GM18498 (cell line): ENCODE results near the gene UTF1.
"Not testable (repeated sequence)": the region's sequence is repeated elsewhere in the genome, so short reads cannot be mapped to it uniquely, and the experiment has no call there.

Source experiments
- ATAC-seq: cut with Tn5 transposase; IDR thresholded peaks from one replicate; pipeline ENCODE4 v1.9.1; 2021; ENCODE audit warnings: mild to moderate bottlenecking, moderate library complexity; ENCODE audit not compliant: unreplicated experiment

UTF1 gene

DNA sequence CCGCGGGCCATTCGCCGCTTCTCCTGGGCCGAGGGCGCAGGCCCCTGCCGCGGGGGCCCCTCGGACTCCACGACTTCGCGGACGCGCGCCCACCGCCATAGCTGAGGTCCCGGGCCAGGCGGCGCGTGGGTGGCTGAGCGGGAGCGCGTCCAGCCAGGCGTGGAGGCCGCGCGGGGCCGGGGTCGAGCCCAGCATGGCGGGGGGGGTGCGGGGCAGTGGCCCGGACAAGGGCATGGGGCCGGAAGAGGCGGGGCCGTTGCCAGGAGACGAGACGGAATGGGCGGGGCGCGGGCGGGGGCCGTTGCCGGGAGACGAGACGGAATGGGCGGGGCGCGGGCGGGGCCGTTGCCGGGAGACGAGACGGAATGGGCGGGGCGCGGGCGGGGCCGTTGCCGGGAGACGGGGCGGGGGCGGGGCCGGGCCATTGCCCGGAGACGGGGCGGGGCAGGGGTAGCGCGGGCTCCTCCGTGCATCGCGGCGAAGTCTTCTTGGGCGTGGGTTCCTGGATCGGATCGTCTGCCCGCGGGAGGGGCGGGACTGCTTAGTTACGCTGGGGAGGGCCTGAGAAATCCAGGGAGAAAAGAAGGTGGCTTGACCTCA, 31.8 kb downstream of the UTF1 start:
- peak; percentile 69 for ATAC-seq

DNA sequence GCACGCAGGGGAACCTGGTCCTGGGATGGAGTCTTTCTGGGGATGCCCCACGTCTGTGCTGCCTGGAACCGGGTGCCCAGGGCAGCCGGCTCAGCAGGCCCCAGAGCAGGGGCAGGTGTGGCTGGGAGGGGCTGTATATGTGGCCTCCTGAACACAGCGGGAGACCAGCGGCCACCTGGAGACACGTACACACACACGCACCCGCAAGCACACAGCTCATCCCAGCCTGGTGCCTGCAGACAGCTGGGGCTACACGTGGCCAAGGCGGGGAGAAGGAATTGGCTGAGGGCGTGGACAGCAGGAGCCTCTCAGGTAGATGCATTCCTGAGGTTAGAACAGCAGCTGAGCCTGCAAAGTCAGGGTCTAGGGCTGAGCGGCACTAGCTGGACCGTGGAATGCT, 32.7 kb downstream of the UTF1 start:
- ATAC-seq = no peak

DNA sequence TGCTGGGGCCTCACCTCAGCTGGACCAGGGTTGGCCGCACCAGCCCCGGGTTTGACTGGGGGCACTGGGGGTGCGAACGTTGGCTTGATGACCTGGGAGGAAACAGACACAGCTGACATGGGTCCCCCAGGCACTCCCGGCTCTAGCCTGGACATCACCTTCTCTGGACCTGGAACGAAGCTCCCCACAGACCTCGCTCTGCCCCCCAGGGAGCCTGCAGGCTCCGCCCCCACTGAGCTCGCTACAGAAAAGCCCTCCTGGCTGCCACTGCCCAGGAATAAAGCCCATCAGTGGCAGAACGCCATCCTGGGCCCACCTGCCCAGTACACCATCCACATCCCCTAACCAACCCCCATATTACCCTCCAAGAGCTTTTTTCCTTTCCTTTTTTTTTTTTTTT, 33.7 kb downstream of the UTF1 start:
- ATAC-seq = no peak

DNA sequence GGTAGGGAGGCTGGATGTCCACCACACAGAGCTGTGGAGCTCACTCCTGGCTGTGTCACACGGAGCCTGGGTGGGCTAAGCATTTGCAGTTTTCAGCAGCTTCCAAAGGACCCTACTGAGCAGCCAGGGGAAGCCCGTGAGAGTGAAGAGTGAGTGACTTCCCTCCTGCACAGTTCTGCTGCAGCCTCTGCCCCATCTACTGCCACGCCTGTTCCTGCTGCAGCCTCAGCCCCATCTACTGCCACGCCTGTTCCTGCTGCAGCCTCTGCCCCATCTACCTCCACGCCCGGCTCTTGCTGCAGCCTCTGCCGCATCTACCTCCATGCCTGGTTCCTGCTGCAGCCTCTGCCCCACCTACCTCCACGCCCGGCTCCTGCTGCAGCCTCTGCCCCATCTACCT, 34.4 kb downstream of the UTF1 start:
- no peak for ATAC-seq

DNA sequence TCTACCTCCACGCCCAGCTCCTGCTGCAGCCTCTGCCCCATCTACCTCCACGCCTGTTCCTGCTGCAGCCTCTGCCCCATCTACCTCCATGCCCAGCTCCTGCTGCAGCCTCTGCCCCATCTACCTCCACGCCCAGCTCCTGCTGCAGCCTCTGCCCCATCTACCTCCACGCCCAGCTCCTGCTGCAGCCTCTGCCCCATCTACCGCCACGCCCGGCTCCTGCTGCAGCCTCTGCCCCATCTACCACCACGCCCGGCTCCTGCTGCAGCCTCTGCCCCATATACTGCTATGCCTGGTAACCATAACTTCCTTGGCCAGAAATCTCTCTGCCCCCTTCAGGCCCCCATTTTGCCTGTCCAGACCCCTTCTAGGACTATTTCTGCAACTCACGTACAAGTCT, 35.0 kb downstream of the UTF1 start:
- not testable (repeated sequence) for ATAC-seq

DNA sequence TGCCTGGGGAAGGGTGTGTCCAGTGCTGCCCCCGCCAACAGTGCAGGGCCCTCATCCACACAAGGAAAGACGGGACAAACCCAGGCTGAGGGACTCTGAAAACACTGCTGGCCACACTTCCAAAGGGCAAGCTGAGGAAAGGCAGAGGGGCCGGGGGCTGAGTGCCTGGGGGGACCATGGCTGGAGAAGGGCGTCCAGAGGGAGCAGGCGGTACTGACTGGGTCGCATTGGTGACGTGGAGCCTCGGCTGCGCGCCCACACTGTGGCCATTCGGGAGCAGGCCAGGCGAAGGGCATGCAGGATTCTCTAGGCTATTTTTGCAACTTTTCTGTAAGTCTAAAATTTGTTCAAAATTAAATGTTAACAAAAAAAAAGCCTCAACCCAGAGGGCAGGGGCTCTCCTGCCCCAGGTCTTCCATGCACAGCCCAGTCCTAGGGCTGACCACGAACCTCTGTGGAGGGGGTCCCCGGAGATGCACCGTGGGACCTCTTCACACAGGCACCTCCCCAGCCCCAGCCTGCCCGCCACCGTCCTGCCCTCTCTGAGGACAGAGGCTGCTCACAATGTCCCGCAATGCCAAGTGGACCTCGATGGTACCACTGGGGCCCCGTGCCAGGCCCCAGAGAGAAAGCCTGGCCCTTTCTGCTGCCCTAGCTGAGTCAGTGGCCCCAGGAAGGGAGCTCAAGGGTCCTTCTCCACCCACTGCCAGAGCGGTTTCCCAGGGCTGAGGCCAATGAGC, 36.2 kb downstream of the UTF1 start:
- ATAC-seq = no peak

DNA sequence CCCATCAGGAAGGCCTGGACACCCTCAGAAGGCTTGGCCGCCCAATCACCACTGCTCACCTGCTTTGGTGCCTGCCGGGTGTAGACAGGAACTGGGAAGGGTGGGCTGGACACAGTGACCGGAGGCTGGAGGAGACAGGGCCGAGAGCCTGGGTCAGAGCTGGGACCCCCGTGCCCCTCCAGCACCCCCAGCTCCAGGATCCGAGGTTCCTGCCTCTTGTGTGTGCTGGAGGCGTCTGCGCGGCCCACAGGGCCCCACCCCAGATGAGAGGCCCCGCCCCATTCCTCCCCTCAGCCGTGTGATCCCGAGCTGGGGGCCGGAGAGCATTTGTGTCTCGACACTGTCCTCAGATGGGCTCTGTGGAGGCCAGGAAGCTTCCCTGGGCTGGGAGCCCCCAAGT, 37.3 kb downstream of the UTF1 start:
- no peak for ATAC-seq

DNA sequence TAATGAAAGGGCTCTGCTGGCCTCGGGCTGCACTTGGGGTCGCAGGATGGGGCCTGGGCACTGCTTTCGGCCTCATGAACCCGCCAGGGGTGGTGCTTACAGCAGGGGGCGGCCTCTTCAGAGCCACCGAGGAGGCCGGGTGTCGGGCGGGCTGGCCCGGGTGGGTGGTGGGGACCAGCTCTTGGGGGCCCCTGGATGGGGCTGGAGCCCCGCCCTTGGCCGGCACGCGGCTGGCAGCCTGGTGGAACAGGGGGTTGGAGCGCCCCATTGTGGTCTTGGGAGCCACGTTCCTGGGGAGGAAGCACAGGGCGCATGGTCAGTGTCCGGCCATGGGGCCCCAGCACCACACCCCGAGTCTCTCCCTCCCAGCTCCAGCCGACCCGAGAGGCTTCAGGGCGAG, 37.8 kb downstream of the UTF1 start:
- no peak for ATAC-seq

DNA sequence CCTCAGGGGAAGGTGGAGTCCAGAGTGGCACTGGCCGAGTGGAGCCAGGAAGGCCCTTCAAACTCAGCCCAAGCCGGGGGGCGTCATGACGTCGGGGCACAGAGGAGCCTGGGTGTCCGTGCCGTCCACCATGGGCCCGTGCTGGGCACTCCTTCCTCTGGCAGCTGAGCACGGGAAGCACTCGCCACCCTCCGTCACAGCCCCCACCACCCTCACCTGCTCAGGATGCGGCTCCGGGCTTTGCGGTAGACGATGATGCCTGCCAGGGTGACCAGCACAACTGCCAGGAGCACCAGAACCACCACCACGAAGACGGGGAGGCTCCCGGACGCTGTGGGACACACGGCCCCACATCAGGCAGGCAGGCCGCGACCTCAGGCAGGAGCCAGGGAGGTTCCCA, 38.5 kb downstream of the UTF1 start:
- ATAC-seq = no peak

DNA sequence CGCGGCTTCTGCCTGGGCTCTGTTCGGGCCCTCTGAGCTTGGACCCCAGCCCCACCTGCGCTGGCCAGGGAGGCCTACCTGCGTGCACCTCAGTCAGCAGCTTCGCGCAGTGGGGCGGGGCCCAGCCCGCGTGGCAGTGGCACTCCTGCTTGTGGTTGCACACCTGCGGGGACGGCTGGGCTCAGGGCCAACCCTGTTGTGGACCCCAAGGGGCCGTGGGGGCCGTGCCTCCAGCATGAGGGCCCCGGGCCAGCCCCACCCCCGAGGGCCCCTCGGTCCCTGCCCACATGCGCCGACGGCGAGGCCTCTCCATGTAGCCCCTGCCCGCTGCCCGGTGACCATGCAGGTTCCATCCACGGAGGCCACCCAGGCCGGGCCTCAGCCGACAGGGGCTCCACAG, 39.4 kb downstream of the UTF1 start:
- ATAC-seq = no peak

DNA sequence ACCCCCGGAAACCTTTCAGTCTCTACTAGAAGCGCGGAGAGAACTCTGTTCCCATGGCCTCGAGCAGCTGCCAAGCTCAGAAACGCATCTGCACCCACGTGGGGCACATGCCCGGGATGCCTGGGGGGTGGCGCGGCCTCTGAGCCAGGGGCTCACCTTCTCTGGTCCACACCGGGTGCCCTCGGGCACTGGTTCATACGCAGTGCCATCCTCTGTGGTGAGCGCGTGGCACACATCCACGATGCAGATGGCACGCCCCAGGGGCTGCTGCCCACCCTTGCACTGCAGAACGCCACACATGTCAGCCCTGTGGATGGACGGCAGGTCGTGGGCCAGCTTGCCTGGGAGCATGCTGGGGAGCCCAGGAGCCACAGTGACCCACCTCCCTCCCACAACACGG, 40.2 kb downstream of the UTF1 start:
- ATAC-seq = no peak

DNA sequence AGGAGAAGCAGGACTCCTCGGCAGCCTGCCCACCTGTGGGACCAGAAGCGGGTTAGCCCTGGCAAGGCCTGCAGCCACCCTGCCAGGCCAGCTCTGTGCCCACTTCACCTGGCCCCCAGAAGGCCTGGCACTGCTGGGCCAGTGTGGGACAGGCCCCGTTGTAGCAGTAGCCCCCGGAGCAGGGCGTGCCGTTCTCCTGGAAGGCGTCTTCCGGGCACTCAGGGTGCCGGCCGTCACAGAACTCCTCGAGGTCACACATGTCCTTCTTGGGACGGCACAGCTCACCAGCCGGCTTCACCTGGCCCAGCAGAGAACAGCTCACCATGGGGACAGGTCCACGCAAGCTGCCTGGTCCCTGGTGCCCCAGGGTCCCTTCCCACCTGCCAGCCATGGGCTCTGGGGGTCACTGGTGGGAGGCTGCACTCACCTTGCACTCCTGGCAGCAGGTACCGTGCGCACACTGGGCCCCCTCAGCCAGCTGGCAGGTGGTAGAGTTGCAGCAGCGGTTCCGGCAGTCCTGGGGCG, 40.8 kb downstream of the UTF1 start:
- no peak for ATAC-seq

DNA sequence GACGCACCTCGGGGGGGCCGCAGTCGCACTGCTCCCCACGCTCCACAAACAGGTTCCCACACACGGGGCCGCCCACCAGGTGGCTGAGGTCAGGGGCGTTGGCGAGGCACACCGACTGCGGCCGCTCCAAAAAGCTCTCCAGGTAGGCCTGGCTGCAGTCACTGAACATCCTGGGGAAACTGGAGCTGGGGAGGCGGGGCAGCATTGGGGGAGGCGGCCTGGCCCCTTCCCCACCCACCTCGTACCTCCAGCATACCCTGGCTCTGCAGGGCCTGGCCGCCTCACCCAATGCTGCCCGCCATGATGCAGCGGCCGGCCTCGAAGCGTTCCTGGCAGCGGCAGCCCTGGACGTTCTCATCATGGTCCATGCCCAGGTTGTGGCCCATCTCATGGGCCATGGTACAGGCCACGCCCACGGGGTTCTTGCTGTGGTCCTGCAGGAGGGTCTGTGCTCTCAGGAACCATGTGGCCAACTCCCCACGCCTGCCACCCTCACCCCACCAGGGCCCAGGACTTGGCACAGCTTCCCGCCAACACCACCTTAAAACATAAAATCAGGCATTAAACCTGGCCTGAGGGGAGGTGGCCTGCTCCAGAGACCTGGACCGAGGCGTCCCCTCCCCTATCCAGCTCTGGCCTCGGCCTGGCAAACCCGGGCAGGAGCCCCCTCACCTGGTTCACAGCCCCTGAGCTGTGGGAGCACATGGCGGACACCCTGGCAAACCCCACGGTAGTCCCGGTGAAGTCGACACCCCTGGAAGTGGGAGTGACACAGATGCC, 41.7 kb downstream of the UTF1 start:
- no peak for ATAC-seq

DNA sequence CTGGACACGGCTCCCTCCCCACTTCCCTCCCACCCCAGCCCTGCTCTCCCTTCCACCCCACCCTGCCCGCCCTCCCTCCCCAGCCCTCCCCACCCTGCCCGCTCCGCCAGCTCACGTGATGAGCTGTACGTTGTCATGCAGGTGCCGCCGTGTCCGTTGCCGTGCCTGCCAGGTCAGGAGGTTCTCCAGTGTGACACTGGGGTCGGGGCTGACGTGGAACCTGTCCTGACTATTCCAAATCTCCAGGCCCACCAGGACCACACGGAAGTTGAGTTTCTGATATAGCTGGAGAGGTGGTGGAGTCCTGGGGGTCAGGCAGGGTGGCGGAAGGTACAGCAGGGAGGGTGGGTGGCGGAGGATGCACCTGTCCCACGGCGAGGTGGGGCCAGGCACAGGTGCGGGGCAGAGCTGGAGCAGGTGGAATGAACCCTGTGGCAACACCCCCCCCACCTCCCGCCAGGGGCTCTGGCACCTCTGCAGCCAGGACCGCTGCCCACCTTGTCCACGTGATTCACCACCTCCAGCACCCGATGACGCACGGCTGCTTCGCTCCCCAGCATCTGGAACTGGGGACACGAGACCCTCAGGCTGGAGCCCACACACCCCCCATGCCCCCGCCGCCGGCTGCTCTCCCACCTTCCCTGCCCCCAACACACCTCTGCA, 42.4 kb downstream of the UTF1 start:
- ATAC-seq = no peak

DNA sequence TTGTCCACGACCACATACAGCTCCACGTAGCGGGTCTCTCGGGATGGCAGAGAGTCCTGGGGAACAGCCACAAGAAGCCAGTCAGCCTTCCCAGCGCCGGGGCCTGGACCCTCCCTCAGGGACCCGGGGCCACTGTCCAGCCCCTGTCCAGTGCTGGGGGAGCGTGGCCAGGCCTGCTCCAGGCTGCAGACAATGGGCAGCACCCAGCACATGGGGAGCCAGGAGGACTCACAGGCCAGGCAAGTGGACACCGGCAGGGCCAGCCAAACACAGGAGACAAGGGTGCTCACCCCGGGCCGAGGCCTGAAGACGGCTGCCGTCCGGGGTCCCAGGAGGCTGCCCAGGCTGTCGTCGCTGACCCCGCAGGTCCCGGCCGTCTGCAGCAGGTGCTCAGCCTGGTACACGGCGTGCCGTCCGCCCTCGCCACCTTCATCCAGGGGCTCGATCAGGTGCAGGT, 43.0 kb downstream of the UTF1 start:
- no peak for ATAC-seq

DNA sequence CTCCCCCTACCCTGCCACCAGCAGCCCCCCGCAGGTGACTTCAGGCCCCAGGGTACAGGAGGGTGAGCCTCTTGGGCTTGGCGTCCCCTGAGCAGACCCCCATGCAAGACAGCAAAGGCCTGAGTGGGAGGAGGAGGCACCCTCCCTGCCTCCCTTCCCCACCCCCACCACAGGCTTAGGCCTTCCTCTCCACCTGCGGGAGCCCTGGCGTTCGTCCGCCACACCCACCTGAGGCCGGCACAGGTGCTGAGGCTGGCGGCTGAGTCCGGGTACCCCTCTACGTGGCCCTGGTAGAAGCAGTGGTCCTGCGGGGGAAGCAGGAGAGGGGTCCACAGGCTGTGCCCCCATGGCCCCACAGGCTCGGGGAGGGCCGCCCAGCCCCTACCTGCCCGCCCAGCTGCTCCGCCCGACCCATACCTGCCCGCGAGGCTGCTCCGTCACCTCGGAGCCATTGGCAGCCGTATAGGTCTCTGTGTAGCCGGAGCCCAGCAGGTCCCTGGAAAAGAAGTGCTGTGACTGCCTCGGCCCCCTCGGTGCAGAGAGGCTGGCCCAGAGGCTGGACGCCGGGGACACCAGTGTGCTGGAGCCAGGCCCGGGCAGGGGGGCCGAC, 43.6 kb downstream of the UTF1 start:
- no peak for ATAC-seq

DNA sequence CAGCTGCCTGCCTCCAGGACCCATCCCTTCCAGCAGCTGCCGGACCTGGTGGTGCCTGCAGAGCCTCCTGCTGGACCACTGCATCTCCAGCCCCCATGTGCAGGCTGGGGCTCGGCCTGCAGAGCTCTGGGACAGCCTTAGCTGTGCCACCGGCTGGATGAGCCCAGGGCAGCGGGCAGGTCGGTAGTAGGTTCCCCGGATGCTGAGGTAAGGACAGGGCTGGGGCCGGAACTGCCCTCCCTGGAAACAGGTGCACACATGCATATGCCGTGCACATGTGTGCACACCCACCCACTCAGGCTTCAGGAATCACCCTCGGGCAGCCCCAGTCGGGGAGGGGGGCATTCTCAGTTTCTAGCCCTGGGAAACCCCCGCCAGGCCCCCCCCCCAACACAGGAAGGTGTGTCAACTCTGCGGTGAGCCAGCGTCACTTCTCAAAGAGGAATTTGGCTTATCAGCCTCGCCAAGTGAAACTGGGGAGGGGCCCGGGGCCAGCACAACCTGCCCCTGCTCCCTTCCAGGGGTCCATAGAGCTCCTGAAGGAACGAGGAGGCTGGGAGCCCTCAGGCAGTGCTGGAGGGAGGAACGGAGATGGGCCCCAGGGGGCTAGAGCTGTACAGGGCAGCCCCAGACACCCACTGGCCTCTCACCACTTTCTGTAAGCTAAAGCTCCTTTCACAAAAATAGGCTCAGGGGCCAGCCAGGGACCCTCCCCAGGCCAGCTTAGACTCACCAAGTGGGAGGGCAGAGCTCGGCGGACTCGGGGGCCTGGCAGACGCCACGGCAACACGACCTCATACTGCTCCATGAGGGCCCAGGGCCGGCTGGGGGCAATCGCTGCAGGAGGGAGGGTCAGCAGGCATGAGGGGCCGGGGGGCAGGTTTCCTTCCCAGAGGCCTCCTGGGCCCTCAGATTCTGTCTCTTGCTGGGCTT, 45.0 kb downstream of the UTF1 start:
- ATAC-seq = peak; percentile 50

DNA sequence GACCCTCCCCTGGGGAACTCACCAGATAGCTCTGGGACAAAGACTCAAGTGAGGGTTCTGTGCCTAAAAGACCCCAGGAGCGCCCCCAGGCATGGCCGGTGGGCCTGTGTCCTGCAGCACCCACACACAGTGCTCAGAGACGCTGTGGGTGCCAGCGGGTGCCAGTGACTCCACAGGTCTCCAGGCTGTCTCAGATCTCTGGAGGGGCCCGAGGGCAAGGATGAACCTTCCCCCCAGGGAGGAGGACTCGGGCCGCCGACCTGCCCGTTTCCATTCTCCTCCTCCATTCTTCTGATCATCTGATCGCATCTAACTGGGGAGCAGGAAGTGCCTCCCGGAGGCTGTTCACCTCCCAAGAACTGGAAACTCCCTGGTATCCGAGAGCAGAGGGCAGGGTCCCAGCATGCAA, 45.7 kb downstream of the UTF1 start:
- ATAC-seq = peak; percentile 40

DNA sequence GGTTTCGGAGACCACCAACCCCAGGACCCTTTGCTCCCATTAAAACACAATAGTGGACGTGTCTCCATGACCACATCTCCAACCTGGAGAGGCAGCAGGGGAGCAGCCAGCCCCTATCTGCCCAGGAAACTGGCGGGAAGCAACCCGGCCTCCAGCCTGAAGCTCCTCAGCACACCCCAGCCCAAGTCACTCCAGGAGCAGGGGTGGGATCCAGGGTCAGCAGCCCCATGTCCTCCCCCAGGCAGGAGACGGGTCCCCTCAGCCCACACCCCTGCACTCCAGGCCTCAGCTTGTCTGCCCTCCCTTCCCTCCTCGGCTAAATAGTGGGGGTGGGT, 46.0 kb downstream of the UTF1 start:
- ATAC-seq = no peak
